Nephron progenitor cell (in vitro differentiated cells): Measurements from ENCODE around the gene SRPK3.
A peak's percentile ranks its signal among the peaks of the same experiment; 100 is the strongest.

Source experiments
- DNase-seq: peaks from one replicate; pipeline ENCODE4 v3.0.0; 2021
- H3K27ac Mint-ChIP-seq: 2 replicates; pipeline ENCODE4 v1.8.0; 2021; ENCODE audit warnings: mild to moderate bottlenecking, moderate library complexity, mixed read lengths
- H3K27me3 Mint-ChIP-seq: 2 replicates; pipeline ENCODE4 v1.8.0; 2021; ENCODE audit warnings: mild to moderate bottlenecking, low read depth, mixed read lengths; ENCODE audit not compliant: poor library complexity
- H3K36me3 Mint-ChIP-seq: 2 replicates; pipeline ENCODE4 v1.8.0; 2021; ENCODE audit warnings: low read depth, mixed read lengths
- H3K4me1 Mint-ChIP-seq: 2 replicates; pipeline ENCODE4 v1.8.0; 2021; ENCODE audit warnings: mixed read lengths
- H3K4me3 Mint-ChIP-seq: 2 replicates; pipeline ENCODE4 v1.8.0; 2021; ENCODE audit warnings: mild to moderate bottlenecking, moderate library complexity, mixed read lengths
- H3K9me3 Mint-ChIP-seq: 2 replicates; pipeline ENCODE4 v1.8.0; 2021; ENCODE audit warnings: mild to moderate bottlenecking, moderate library complexity, mixed read lengths
- TF ChIP-seq, protein P1 (sequence below): fragments of 200-600 bp; sonication (generic); IDR thresholded peaks from 2 replicates; pipeline ENCODE4 v1.5.0; 2021; ENCODE audit warnings: antibody characterized with exemption

Gene SRPK3

GRCh38 chrX:153761863-153762262, 19.0 kb upstream of the SRPK3 start:
- Mint-ChIP-seq H3K9me3 (peaks cover 56% of the 10 kb centered on the region), H3K36me3 (no peaks in the 10 kb centered on the region), H3K27me3 (peaks cover 18% of the 10 kb centered on the region), H3K4me1 (peaks cover 7% of the 10 kb centered on the region), H3K27ac (no peak overlapping the region), H3K4me3 (no peak overlapping the region)
- TF ChIP-seq, protein P1, sequence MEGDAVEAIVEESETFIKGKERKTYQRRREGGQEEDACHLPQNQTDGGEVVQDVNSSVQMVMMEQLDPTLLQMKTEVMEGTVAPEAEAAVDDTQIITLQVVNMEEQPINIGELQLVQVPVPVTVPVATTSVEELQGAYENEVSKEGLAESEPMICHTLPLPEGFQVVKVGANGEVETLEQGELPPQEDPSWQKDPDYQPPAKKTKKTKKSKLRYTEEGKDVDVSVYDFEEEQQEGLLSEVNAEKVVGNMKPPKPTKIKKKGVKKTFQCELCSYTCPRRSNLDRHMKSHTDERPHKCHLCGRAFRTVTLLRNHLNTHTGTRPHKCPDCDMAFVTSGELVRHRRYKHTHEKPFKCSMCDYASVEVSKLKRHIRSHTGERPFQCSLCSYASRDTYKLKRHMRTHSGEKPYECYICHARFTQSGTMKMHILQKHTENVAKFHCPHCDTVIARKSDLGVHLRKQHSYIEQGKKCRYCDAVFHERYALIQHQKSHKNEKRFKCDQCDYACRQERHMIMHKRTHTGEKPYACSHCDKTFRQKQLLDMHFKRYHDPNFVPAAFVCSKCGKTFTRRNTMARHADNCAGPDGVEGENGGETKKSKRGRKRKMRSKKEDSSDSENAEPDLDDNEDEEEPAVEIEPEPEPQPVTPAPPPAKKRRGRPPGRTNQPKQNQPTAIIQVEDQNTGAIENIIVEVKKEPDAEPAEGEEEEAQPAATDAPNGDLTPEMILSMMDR: no peak
- no peak for DNase-seq

DNA sequence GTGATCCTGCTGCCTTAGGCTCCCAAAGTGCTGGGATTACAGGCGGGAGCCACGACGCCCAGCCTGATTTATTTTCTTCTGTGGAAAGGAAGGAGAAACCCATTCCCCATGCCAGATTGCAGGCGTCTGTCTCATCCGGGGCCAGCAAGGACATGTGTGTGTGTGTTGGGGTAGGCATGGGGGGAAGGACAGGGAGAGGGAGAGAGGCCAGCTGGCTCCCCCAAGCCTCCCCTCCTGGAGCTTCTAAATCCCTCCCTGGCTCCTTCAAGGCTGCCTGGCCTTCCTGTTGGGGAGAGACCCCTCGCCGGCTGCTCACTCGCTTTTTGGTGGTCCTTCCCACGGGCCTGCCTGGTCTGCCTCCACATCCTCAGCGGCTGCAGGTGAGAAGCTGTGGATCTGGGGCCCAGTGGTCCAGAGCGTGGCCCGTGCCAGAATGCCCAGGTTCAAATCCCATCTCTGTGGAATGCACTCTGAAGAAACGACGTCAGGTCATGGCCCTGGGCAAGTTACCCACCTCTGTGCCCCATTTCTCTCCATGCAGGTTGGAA, 18.1 kb upstream of the SRPK3 start:
- Mint-ChIP-seq H3K4me3 (no peak overlapping the region), H3K36me3 (no peaks in the 10 kb centered on the region), H3K27me3 (peaks cover 12% of the 10 kb centered on the region), H3K4me1 (peaks cover 7% of the 10 kb centered on the region), H3K27ac (no peak overlapping the region), H3K9me3 (peaks cover 49% of the 10 kb centered on the region)
- TF ChIP-seq, protein P1: no peak
- no peak for DNase-seq

- TF ChIP-seq, protein P1: no peak
- Mint-ChIP-seq H3K4me3 (no peak overlapping the region), H3K27ac (no peak overlapping the region), H3K4me1 (peaks cover 7% of the 10 kb centered on the region), H3K36me3 (no peaks in the 10 kb centered on the region), H3K27me3 (peaks cover 11% of the 10 kb centered on the region), H3K9me3 (peaks cover 46% of the 10 kb centered on the region)
- DNase-seq: no peak
Observed at GRCh38 chrX:153763298-153763932, 17.4 kb upstream of the SRPK3 start.

DNA sequence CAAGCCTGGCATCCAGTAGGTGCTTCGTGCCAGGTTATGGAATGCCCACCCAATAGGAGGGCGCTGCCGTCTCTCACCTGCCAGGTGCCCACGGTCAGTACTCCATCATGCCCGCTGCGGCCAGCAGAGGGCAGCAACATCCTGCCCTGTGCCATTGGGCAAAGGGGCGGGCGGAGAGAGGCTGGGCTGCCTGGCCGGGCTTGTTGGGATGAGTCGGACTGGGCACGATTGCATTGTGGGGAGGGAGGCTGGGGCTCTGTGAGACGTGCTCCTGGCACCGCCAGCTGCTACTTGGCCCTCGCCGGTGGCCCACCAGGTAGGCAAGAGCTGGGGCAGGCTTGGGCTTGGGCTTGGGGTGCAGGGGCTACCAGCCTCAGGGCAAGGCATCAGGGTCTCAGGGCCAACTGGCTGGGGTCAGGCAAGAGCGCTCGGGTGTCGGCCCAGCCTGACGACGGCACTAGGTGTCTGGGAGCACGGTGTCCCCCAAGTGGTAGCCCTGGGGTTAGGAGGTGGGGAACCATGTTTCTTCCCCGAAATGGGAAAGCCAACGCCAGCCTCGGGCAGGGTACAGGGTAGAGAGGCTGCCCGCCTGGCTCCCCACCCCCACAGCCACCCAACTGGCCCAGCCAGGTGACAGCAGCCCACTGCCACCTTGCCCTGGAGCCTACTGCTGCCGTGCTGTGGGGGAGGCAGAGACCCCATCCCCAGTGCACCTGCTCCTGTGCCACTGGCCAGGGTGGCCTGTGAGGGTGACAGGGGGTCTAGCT, 16.7 kb upstream of the SRPK3 start, which contains the start of gene PLXNB3:
TSS of gene PLXNB3 (plus strand) at position 261 of the 767 bp plus-strand sequence. CDS start 1,287 bp downstream, outside the sequence.
- Mint-ChIP-seq H3K36me3 (no peaks in the 10 kb centered on the region), H3K4me1 (peaks cover 7% of the 10 kb centered on the region), H3K27ac (no peak within 1 kb of the TSS), H3K27me3 (peaks cover 11% of the 10 kb centered on the region), H3K4me3 (no peak within 1 kb of the TSS), H3K9me3 (peaks cover 46% of the 10 kb centered on the region)
- DNase-seq: peak; percentile 74
- TF ChIP-seq, protein P1: peak; percentile 63

DNA sequence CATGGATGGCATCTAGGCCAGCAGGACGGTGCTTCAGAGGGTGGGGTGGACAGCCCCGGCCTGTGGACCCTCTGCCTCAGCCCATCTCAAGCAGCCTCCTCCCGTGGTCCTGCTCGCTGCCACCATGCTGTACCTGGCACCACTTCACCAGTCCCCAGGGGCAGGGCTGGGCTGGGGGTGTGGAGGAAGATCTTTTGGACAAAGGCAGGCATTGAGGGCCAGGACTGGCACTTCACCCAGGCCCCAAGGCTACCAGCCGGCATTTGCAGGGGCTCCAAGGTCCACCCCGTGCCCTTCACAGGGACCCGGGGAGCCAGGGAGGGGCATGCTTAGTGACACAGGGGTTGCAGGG, 16.1 kb upstream of the SRPK3 start:
- no peak for DNase-seq
- Mint-ChIP-seq H3K36me3 (no peaks in the 10 kb centered on the region), H3K27me3 (peaks cover 9% of the 10 kb centered on the region), H3K9me3 (peaks cover 45% of the 10 kb centered on the region), H3K27ac (no peak overlapping the region), H3K4me3 (no peak overlapping the region), H3K4me1 (peaks cover 7% of the 10 kb centered on the region)
- TF ChIP-seq, protein P1: no peak
